ENCODE data around the gene DYSF. TPM values are rescaled to one million over a fixed set of nuclear protein-coding genes. Genes with fewer than 3 reads are reported as not detected.

The DYSF gene
- total RNA-seq, 1 experiment from 2014 or later = 0.89 TPM

- no peaks in the 10 kb centered on the region for H3K9me2 ChIP-seq (ENCODE audit: insufficient read depth)
- no peak for ATAC-seq
Measured at GRCh38 chr2:71691747-71692441, 238.5 kb downstream of the DYSF start.

GRCh38 chr2:71692621-71693277, 239.4 kb downstream of the DYSF start:
- no peak for DNase-seq (ENCODE audit: low read depth, low spot score)
- Histone ChIP-seq H3K27ac (ENCODE audit: low read depth, low read length) (no peak overlapping the region), H3K79me2 (ENCODE audit: insufficient read depth, low read length) (no peaks in the 10 kb centered on the region), H3K4me1 (ENCODE audit: control insufficient read depth in 1 of 2, insufficient read depth in 2 of 2, low read length in 2 of 2) (no peaks in the 10 kb centered on the region), H3K9me2 (ENCODE audit: insufficient read depth) (no peaks in the 10 kb centered on the region), H3K9ac (ENCODE audit: low read length) (no peak overlapping the region), H3K36me3 (ENCODE audit: control insufficient read depth in 1 of 2, insufficient read depth in 2 of 2, low read length in 2 of 2) (no peaks in the 10 kb centered on the region), H3K9me3 (ENCODE audit: control insufficient read depth in 1 of 2, insufficient read depth in 1 of 2, low read depth in 1 of 2, low read length in 2 of 2) (no peaks in the 10 kb centered on the region), H3K27me3 (ENCODE audit: insufficient read depth, low read length) (peaks cover 4% of the 10 kb centered on the region; the same call in 1 of the 2 replicates), H3K4me3 (replicated peaks in 1 of 2; ENCODE audit: low read depth in 1 of 2, low read length in 2 of 2) (no peak overlapping the region), H4K20me1 (ENCODE audit: insufficient read depth) (no peaks in the 10 kb centered on the region), H2AFZ (ENCODE audit: low read depth, low read length, poor library complexity, severe bottlenecking) (no peak overlapping the region), H3K4me2 (ENCODE audit: low read length) (no peak overlapping the region)
- no peak for ATAC-seq
- intact Hi-C loops (cut with micrococcal nuclease) = no loop called here
- ChIA-PET RAD21 (ENCODE audit: low non-redundant PET in 1 of 2, low total read pairs in 2 of 2, uncharacterized antibody in 2 of 2, unreplicated experiment in 2 of 2) (no interaction called here), CTCF (no interaction called here), POLR2A (no interaction called here)
- TF ChIP-seq POLR2AphosphoS5 (IDR thresholded peaks at IDR 0.05; ENCODE audit: low read depth, low read length) (no peak), ATF3 (IDR thresholded peaks at IDR 0.05) (no peak), SRF (IDR thresholded peaks at IDR 0.05; ENCODE audit: low read depth) (no peak), POLR2A (IDR thresholded peaks at IDR 0.05; ENCODE audit: borderline replicate concordance, extremely low read depth, insufficient read depth, insufficient read length) (no peak)
- no TSS peak for BruUV-seq (replicated peaks)

More at GRCh38 chr2:71691747-71692441, 238.5 kb downstream of the DYSF start:
- intact Hi-C loops (cut with micrococcal nuclease) = no loop called here
- no peak for DNase-seq (ENCODE audit: low read depth, low spot score)
- H3K36me3 ChIP-seq (ENCODE audit: control insufficient read depth in 1 of 2, insufficient read depth in 2 of 2, low read length in 2 of 2) = no peaks in the 10 kb centered on the region
- RAD21 ChIA-PET (ENCODE audit: low non-redundant PET in 1 of 2, low total read pairs in 2 of 2, uncharacterized antibody in 2 of 2, unreplicated experiment in 2 of 2) = no interaction called here
- BruUV-seq (replicated peaks) = no TSS peak
- H3K27me3 ChIP-seq (ENCODE audit: insufficient read depth, low read length) = peaks cover 4% of the 10 kb centered on the region; the same call in 1 of the 2 replicates
- H3K4me2 ChIP-seq (ENCODE audit: low read length) = no peak overlapping the region
- H3K4me3 ChIP-seq (replicated peaks in 1 of 2; ENCODE audit: low read depth in 1 of 2, low read length in 2 of 2) = no peak overlapping the region
- H4K20me1 ChIP-seq (ENCODE audit: insufficient read depth) = no peaks in the 10 kb centered on the region
- no peaks in the 10 kb centered on the region for H3K79me2 ChIP-seq (ENCODE audit: insufficient read depth, low read length)
- no peaks in the 10 kb centered on the region for H3K4me1 ChIP-seq (ENCODE audit: control insufficient read depth in 1 of 2, insufficient read depth in 2 of 2, low read length in 2 of 2)
- CTCF ChIA-PET = no interaction called here
- no peak overlapping the region for H3K27ac ChIP-seq (ENCODE audit: low read depth, low read length)
- H2AFZ ChIP-seq (ENCODE audit: low read depth, low read length, poor library complexity, severe bottlenecking) = no peak overlapping the region
- H3K9ac ChIP-seq (ENCODE audit: low read length) = no peak overlapping the region
- POLR2A ChIA-PET = no interaction called here
- no peaks in the 10 kb centered on the region for H3K9me3 ChIP-seq (ENCODE audit: control insufficient read depth in 1 of 2, insufficient read depth in 1 of 2, low read depth in 1 of 2, low read length in 2 of 2)
- TF ChIP-seq JUND (IDR thresholded peaks at IDR 0.05) = no peak
- no peak for TF ChIP-seq TCF7L2 (IDR thresholded peaks at IDR 0.05; ENCODE audit: borderline replicate concordance, extremely low read depth, insufficient read depth, insufficient read length)
- no peak for TF ChIP-seq SRF (IDR thresholded peaks at IDR 0.05; ENCODE audit: low read depth)
- TF ChIP-seq MAX (IDR thresholded peaks at IDR 0.05) = no peak
- no peak for TF ChIP-seq EZH2 (IDR thresholded peaks at IDR 0.05)
- no peak for TF ChIP-seq ATF3 (IDR thresholded peaks at IDR 0.05)
- TF ChIP-seq POLR2A (IDR thresholded peaks at IDR 0.05; ENCODE audit: borderline replicate concordance, extremely low read depth, insufficient read depth, insufficient read length) = no peak
- TF ChIP-seq EZH2phosphoT487 (IDR thresholded peaks at IDR 0.05; ENCODE audit: borderline replicate concordance) = no peak
- no peak for TF ChIP-seq EGR1 (IDR thresholded peaks at IDR 0.05; ENCODE audit: low read depth)
